ENCODE results near the gene PPP1R13L.

- TF ChIP-seq CTCF (IDR thresholded peaks at IDR 0.05) (no peak), POLR2A (IDR thresholded peaks at IDR 0.05) (no peak)
Measured at GRCh38 chr19:45413497-45413896, 8.6 kb upstream of the PPP1R13L start.
